Measurements from ENCODE around the gene STX17.

DNA sequence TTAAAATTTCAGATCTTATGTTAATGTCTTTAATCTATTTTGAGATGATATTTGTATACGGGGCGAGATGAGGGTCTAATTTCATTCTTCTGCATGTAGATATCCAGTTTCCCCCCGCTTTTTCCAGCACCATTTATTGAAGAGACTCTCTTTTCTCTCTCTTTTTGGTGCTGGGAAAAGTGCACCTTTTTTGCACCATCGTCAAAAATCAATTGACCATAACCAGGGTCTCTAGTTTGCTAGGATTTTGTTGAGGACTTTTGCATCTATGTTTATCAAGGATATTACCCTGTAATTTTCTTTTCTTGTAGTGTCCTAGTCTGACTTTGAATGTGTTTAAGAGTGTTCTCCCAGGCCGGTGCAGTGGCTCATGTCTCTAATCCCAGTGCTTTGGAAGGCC is 93.3 kb downstream of the STX17 start:
- TF ChIP-seq CTCF (IDR thresholded peaks at IDR 0.05) (no peak), ZFX (IDR thresholded peaks at IDR 0.05; ENCODE audit: borderline replicate concordance) (no peak)
